HG03139 (cell line): ENCODE data around the gene MSH3.
"Not testable (repeated sequence)": the region's sequence is repeated elsewhere in the genome, so short reads cannot be mapped to it uniquely, and the experiment has no call there.

Experiments used
- ATAC-seq: cut with Tn5 transposase; IDR thresholded peaks from one replicate; pipeline ENCODE4 v1.9.1; 2021; ENCODE audit not compliant: unreplicated experiment

MSH3 gene

GRCh38 chr5:80752427-80752826 is 98.0 kb downstream of the MSH3 start:
- no peak for ATAC-seq

DNA sequence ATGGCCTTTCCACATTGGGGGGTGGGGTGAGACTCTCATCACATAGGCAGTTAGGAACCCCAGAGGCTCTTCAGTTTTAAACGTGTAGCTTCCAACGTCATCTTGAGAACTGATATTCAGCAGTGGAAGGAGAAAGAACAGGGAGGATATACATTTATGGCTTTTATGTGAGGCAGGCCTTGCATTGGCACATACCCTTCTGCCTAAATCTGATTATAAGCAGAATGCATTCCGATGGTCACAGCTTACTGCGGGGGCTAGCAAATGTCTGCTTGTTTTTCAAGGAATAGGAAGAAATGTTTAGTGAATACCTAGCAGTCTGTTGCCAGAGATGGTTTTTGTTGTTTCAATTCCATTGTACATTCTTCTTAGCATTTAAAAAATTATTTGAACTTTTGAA is 99.3 kb downstream of the MSH3 start:
- ATAC-seq: no peak

DNA sequence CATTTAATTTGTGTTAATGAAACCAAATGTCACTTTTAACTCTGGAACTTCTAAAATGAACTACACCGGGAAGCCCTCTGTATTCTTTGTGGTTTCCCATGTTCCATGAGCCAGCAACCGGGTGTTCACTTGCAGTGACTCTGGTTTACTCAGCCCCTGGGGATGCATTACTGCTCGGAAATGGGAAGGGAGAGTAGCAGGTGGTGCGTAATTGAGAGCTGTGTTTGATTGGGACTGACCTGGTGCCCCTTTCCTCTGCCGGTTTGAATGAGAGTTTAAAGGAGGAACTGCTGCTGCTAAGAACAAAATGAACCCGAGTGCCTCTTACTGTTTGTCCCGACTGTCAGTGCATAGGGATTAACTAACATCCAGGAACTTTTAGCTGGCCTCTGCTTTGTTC is 100.4 kb downstream of the MSH3 start:
- peak; percentile 53 for ATAC-seq

GRCh38 chr5:80755626-80756025 is 101.2 kb downstream of the MSH3 start:
- ATAC-seq: peak; percentile 85

DNA sequence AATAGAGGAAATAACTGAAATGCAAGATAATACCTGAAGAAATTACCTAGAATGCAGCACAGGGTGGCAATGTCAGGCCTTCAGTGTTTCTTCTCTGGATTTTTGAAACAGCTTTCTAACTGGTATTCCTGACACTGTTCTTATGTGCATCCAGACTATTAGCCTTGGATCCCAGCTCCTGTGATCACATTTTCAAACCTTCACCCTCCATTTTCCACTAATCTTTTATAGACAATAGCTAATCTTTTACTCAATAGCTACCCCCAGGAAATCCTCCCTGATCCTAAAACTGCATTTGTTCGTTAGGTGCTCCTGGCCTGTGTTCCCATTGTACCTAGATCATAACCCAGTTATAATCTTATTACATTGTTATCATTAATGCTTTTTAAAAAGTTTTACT is 101.8 kb downstream of the MSH3 start:
- ATAC-seq: no peak

- ATAC-seq: no peak
Observed at GRCh38 chr5:80757290-80757689, 102.8 kb downstream of the MSH3 start.

DNA sequence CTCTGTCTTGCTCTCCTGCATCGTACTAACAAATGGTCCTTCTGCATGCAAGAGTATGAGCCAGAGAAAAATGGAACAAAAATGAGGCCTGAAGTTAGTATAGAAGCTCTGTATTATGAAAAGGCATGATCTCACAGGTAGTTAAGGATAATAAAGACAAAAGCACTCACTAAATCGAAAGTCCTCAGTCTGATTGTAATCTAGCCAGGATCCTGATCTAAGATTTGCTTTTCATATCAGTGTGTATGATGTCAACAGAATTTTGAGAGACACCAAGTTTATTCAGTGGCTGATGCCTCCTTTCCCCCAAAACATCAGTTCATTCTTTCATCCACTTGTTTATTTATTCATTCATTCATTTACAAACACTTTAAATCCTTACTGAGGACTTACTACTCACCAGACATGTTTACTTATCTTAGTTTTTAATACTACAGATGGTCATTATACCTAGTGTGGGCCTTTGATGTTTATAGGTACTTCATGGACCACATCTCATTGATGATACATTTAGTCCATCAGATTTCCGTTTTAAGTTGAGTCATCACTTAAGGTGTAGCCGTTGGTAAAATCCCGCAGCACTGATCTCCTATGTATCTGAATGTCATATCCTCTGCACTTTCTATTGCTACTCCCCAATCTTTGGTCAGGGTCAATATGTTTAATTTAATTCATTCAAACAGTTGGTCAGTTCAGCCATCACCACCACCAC is 105.6 kb downstream of the MSH3 start:
- ATAC-seq: no peak

DNA sequence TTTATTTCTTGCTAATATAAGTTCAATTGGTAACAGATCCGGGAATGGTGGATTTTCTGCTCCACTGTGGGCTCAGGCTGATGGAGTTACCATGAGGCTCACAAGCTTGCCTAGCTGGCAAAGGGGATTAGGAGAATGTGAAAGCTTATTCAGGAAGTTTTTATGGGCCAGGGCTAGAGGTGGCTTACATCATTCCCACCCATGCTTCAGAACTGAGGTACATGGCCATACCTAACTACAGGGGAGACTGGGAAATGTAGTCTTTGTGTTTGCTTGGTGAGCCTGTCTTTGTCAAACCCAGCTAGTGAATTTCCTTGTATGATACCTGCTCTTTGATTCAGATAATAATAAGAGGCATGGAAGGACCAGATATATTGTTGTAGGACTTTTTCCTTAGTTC is 106.2 kb downstream of the MSH3 start:
- no peak for ATAC-seq

DNA sequence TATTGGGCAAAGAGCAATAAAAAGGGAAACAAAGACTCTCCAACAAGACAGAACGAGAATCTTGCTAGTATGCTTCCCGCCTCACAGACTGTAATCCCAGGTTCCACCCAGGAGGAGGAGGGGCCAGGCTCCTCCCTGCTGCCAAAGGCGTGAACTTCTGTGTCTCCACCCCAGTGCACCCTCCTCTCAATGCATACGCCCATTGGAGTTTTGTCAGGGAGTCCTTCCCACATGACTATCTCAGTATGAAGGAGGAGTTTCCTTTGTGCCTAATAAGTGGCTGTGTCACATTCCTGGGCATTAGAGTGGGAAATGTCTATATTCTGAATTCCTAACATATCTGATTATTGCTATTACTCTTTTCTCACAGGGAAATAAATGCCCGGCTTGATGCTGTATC is 106.7 kb downstream of the MSH3 start:
- no peak for ATAC-seq

DNA sequence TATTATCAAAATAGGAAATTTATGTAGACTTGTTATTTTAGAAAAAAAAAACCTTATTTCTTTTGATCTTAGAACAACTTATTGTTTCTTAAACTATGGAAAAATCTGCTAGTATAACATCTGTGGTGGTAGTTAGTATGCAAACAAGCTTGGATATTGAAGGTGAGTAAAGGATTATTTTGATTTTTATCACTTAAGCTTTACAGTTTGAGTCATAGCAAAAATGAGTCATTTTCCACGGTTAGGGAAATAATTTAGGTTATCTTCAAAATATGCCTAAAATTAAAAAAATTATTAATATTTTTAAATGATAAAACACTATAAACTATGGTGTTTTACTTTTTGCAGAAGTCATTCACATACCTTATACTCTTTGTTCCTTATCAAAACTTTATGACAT is 107.5 kb downstream of the MSH3 start:
- no peak for ATAC-seq

GRCh38 chr5:80762573-80762972 is 108.1 kb downstream of the MSH3 start:
- ATAC-seq: no peak

DNA sequence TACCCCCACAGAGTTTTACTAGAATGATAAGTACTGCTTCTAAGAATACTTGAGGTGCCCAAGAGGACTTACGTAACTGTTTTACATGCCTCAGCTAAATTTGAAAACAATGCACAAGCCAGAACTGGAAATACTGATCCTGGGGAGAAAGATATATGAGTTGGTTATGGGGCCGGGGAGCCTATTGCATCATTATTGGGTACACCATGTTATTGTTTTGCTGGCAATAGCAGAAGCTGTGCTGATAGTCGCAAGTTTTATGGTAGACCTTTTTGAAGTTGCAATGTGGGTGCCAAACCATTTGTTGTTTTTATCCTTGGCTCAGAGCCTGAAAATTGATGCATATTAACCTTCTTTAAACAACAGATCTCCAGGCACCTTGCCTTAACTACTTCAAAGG is 108.8 kb downstream of the MSH3 start:
- no peak for ATAC-seq

GRCh38 chr5:80763873-80764647 is 109.6 kb downstream of the MSH3 start:
- no peak for ATAC-seq

- no peak for ATAC-seq
Observed at GRCh38 chr5:80764786-80765185, 110.3 kb downstream of the MSH3 start.

DNA sequence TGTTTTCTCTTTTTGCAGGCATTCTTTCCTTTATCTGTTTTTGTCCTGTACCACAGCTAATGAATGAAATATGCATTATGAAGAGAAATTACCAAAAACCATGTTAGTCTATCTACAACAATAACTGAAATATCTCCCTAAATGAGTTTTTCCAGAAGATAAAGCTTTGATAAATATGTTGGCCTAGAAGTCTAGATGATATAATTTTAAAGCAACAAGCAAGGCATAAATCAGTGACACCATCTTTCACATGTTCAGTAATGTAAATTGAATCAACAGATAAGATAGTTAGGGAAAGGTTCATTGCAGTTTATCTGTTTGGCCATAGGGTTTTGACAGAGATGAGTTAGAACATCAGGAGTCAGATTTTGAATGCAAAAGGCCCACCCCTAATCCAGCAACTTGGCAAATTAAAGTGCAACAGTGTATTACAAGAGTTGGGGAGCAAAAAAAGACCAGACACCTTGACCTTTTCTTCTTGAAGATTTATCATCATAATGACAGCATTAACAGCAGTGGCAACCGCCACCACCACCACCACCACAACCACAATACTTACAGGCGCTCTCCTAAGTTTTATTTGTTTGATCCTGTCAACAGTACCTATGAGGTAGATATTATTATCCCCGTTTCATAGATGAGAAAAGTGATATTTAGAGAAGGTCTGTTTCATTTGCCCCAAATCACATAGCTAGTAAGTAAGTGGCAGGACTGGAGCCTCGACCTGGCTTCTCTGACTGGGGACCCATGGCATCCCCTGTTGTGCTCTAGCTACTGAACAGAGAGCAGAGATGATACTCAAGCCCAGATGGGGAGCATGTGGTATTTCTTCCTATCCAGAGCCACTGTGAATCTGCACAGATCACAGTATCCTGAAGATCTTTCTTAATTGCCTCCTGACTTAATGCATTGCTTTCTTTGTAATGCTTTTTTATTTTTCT is 123.2 kb downstream of the MSH3 start:
- no peak for ATAC-seq

DNA sequence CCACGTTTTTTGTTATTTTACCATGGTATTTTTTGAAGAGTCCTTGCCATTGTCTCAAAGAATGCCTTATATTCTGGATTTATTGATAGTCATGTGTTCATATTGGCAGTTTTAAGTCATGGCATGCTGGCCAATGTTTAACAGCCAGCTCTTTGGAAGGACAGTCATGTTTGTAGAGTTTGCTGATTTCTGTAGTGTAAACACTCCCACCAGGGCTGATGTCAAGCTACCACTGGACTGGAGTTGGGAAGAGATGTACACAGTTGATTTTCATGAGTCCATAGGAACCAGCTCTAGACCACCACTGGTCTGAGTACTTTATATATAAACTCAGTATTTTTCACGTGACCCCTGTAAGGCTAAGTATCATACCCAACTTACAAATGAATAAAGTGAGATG is 125.6 kb downstream of the MSH3 start:
- no peak for ATAC-seq

GRCh38 chr5:80780761-80781285 is 126.4 kb downstream of the MSH3 start:
- no peak for ATAC-seq

DNA sequence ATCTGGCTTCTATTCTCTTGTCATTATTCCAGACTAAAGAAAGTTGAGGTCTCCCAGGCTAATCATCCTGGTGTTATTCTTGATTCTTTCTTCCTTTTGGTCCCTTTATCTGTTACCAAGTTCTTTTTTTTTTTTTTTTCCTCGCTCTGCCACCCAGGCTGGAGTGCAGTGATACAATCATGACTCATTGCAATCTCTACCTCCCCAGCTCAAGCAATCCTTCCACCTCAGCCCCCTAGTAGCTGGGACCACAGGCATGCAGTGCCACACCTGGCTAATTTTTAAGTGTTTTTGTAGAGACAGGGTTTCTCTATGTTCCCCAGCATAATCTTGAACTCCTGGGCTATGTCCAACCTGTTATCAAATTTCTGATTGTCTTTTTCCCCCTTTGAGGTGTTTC is 126.9 kb downstream of the MSH3 start:
- ATAC-seq: no peak

- no peak for ATAC-seq
Observed at GRCh38 chr5:80782626-80783025, 128.2 kb downstream of the MSH3 start.

DNA sequence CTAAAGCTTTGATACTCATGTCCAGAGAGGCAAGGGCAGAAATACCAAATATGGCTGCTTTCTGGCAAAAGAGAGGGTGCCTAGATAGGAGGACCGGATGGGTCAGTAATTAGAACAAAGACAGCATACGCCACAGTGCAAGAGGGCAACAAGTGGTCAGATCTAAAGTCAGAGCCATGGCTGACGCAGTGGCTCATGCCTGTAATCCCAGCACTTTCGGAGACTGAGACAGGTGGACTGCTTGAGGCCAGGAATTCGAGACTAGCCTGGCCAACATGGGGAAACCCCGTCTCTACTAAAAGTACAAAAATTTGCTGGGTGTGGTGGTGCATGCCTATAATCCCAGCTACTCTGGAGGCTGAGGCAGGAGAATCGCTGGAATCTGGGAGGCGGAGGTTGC is 129.3 kb downstream of the MSH3 start:
- ATAC-seq: not testable (repeated sequence)

DNA sequence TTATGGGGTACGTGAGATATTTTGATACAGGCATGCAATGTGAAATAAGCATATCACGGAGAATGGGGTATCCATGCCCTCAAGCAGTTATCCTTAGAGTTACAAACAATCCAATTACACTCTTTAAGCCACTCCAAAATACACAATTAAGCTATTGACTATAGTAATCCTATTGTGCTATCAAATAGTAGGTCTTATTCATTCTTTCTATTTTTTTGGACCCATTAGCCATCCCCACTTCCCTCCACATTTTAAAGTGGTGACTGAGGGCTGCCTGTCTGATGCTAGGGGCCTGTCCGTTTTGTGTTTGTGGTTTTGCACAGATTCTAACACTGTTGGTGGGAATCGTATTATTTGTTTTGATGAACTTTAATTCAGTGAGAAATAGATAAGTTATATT is 130.0 kb downstream of the MSH3 start:
- no peak for ATAC-seq
